Measurements from ENCODE around the gene TMEM176B.

DNA sequence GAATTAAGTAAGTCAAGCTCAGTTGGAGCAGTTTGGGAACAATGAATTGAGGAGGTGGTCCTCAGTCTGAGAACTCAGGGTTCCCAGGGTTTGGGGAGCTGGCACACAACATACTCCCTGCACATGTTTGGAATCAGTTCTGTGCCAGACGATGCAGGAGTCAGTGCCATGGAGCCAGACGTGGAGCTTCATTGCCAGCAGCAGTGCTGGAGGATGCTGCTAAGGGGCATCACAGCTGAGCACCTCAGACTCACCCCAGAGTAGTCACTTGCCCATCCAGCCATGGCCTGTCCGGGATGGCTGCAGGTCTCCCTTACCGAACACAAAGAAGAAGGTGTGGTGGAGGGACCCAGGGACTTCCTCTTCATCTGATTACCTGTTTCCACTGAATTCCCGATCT lies 55.1 kb downstream of the TMEM176B start:
- TF ChIP-seq, protein P1, sequence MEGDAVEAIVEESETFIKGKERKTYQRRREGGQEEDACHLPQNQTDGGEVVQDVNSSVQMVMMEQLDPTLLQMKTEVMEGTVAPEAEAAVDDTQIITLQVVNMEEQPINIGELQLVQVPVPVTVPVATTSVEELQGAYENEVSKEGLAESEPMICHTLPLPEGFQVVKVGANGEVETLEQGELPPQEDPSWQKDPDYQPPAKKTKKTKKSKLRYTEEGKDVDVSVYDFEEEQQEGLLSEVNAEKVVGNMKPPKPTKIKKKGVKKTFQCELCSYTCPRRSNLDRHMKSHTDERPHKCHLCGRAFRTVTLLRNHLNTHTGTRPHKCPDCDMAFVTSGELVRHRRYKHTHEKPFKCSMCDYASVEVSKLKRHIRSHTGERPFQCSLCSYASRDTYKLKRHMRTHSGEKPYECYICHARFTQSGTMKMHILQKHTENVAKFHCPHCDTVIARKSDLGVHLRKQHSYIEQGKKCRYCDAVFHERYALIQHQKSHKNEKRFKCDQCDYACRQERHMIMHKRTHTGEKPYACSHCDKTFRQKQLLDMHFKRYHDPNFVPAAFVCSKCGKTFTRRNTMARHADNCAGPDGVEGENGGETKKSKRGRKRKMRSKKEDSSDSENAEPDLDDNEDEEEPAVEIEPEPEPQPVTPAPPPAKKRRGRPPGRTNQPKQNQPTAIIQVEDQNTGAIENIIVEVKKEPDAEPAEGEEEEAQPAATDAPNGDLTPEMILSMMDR (conservative IDR thresholded peaks at IDR 0.05), result no peak
- no peak for TF ChIP-seq ZFX (IDR thresholded peaks at IDR 0.05)

Measured in C4-2B (cell line).